Left ventricle myocardium inferior (tissue), 1 donor: ENCODE data around the gene MXD4. TPM values are rescaled to one million over a fixed set of nuclear protein-coding genes. Genes with fewer than 3 reads are reported as not detected.

Experiments
- DNase-seq: peaks from one replicate; pipeline ENCODE4 v3.0.0-alpha.2; 2020
- H3K27ac ChIP-seq: fragments of 200-600 bp; replicated peaks from 2 replicates; pipeline ENCODE4 v1.8.0; 2021
- H3K27me3 ChIP-seq: fragments of 200-600 bp; 2 replicates; pipeline ENCODE4 v1.8.0; 2021; ENCODE audit warnings: low read depth
- H3K36me3 ChIP-seq: fragments of 200-600 bp; 2 replicates; pipeline ENCODE4 v1.8.0; 2021
- H3K4me1 ChIP-seq: fragments of 200-600 bp; 2 replicates; pipeline ENCODE4 v1.8.0; 2021
- H3K4me3 ChIP-seq: fragments of 200-600 bp; 2 replicates; pipeline ENCODE4 v1.8.0; 2021; ENCODE audit warnings: mild to moderate bottlenecking, moderate library complexity
- H3K9me3 ChIP-seq: fragments of 200-600 bp; replicated peaks from 2 replicates; pipeline ENCODE4 v1.8.0; 2021
- CTCF ChIP-seq: fragments of 200-600 bp; IDR thresholded peaks from 2 replicates; pipeline ENCODE4 v1.8.0; 2021; ENCODE audit warnings: antibody characterized with exemption, mild to moderate bottlenecking, borderline replicate concordance
- intact Hi-C: fragments of 100-400 bp; cut with micrococcal nuclease; formaldehyde crosslinking; loops from one replicate; pipeline ENCODE4 v1.11.0; 2022
- total RNA-seq: library from RNA; stranded (reverse); fragmentation: NEBNext Ultra II Directional; extraction: Animal tissue kit (Norgen Biotek cat#: 25700); gene quantifications from one replicate; pipeline ENCODE4 v1.2.1, GENCODE V29; 2021
- donor health status: DM: no; HTN: yes; CAD: no; lungs with severe emphysema.

Gene MXD4
- total RNA-seq, 1 donor from 2014 or later = 40.4 TPM

GRCh38 chr4:2290488-2290887 lies 28.6 kb upstream of the MXD4 start:
- Histone ChIP-seq H3K9me3 (no peaks in the 10 kb centered on the region), H3K27me3 (no peaks in the 10 kb centered on the region), H3K4me1 (peaks cover 3% of the 10 kb centered on the region), H3K36me3 (no peaks in the 10 kb centered on the region), H3K4me3 (no peak overlapping the region), H3K27ac (no peak overlapping the region)
- DNase-seq = no peak
- intact Hi-C loops = no loop called here
- no peak for TF ChIP-seq CTCF

GRCh38 chr4:2289955-2290333 lies 28.0 kb upstream of the MXD4 start:
- no peak for DNase-seq
- H3K4me3 ChIP-seq = no peak overlapping the region
- no peak for TF ChIP-seq CTCF
- H3K4me1 ChIP-seq = peaks cover 3% of the 10 kb centered on the region
- no peaks in the 10 kb centered on the region for H3K9me3 ChIP-seq
- no peaks in the 10 kb centered on the region for H3K36me3 ChIP-seq
- intact Hi-C loops = no loop called here
- H3K27ac ChIP-seq = no peak overlapping the region
- H3K27me3 ChIP-seq = no peaks in the 10 kb centered on the region

- intact Hi-C loops = no loop called here
- H3K9me3 ChIP-seq = no peaks in the 10 kb centered on the region
- H3K4me3 ChIP-seq = no peak overlapping the region
- H3K36me3 ChIP-seq = no peaks in the 10 kb centered on the region
- no peaks in the 10 kb centered on the region for H3K27me3 ChIP-seq
- peaks cover 3% of the 10 kb centered on the region for H3K4me1 ChIP-seq
- H3K27ac ChIP-seq = no peak overlapping the region
- no peak for TF ChIP-seq CTCF
- DNase-seq = no peak
Observed at GRCh38 chr4:2289311-2289954, 27.5 kb upstream of the MXD4 start.

GRCh38 chr4:2288051-2288541 lies 26.2 kb upstream of the MXD4 start:
- no peak for DNase-seq
- H3K27ac ChIP-seq = no peak overlapping the region
- no peaks in the 10 kb centered on the region for H3K9me3 ChIP-seq
- H3K27me3 ChIP-seq = no peaks in the 10 kb centered on the region
- peaks cover 3% of the 10 kb centered on the region for H3K4me1 ChIP-seq
- intact Hi-C loops = no loop called here
- H3K36me3 ChIP-seq = no peaks in the 10 kb centered on the region
- no peak for TF ChIP-seq CTCF
- no peak overlapping the region for H3K4me3 ChIP-seq

- Histone ChIP-seq H3K27ac (no peak overlapping the region), H3K36me3 (no peaks in the 10 kb centered on the region), H3K4me1 (peaks cover under 1% of the 10 kb centered on the region), H3K4me3 (no peak overlapping the region), H3K27me3 (no peaks in the 10 kb centered on the region), H3K9me3 (no peaks in the 10 kb centered on the region)
- DNase-seq = no peak
- no peak for TF ChIP-seq CTCF
- intact Hi-C loops = no loop called here
Observed at GRCh38 chr4:2287594-2287915, 25.6 kb upstream of the MXD4 start.
